Measurements from ENCODE around the gene PHLDB2.

Gene PHLDB2

DNA sequence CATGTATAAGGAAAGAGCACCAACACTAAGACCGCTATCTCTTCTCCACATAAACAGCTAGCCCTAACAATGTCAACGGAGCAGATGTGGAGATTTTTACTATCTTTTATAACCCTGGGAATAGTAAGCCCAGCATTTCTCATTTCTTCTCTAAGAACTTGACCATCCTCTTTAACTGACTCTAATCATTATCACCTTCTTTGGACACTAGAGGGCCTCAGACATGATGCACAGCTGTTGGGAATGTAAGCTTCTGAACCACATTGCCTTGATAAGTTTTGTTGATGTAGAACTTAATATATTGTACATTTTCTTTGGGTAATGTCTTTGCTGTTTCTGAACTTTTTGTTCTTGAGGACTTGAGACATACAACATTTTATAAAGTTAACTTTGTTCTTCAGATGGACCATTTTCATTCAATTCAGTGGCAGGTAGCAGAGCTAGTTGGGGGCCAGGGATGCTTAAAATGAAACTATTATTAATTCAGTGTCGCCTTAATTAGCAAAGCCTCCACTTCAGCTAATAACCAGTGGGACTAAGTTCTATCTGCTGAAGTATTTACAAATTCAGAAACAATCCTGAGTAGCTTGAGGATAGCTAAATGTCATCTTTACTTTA, 130.1 kb downstream of the PHLDB2 start:
- Histone ChIP-seq H3K27ac (ENCODE audit: poor library complexity, severe bottlenecking) (no peak overlapping the region), H3K9me3 (ENCODE audit: severe bottlenecking) (no peaks in the 10 kb centered on the region), H3K4me3 (ENCODE audit: severe bottlenecking) (no peak overlapping the region), H3K27me3 (ENCODE audit: insufficient read depth, poor library complexity, severe bottlenecking) (no peaks in the 10 kb centered on the region), H3K4me1 (ENCODE audit: insufficient read depth, poor library complexity, severe bottlenecking) (no peaks in the 10 kb centered on the region), H3K36me3 (ENCODE audit: low read depth) (peaks cover 71% of the 10 kb centered on the region)
- TF ChIP-seq, protein P1, sequence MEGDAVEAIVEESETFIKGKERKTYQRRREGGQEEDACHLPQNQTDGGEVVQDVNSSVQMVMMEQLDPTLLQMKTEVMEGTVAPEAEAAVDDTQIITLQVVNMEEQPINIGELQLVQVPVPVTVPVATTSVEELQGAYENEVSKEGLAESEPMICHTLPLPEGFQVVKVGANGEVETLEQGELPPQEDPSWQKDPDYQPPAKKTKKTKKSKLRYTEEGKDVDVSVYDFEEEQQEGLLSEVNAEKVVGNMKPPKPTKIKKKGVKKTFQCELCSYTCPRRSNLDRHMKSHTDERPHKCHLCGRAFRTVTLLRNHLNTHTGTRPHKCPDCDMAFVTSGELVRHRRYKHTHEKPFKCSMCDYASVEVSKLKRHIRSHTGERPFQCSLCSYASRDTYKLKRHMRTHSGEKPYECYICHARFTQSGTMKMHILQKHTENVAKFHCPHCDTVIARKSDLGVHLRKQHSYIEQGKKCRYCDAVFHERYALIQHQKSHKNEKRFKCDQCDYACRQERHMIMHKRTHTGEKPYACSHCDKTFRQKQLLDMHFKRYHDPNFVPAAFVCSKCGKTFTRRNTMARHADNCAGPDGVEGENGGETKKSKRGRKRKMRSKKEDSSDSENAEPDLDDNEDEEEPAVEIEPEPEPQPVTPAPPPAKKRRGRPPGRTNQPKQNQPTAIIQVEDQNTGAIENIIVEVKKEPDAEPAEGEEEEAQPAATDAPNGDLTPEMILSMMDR (IDR thresholded peaks at IDR 0.05; ENCODE audit: poor library complexity, severe bottlenecking) = peak; percentile 90
- ATAC-seq (ENCODE audit: low read depth) (peak; percentile 89), DNase-seq (ENCODE audit: low spot score) (no peak)

DNA sequence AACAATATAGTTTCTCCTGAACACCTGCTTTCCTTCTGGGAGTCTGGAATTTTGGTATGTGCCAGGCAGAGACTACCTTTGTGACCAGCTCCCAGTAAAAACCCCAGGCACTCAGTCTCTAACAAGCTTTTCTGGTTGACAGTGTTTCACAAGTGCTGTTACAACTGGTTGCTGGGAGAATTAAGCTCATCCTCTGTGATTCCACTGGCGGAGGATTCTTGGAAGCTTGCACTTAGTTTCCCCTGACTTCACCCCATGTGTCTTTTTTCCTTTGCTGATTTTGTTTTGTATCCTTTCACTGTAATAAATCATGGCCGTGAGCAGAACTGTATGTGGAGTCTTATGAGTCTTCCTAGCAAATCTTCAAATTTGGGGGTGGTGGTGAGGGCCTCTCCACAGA, 134.0 kb downstream of the PHLDB2 start:
- DNase-seq (ENCODE audit: low spot score) (no peak), ATAC-seq (ENCODE audit: low read depth) (no peak)
- Histone ChIP-seq H3K4me3 (ENCODE audit: severe bottlenecking) (no peak overlapping the region), H3K4me1 (ENCODE audit: insufficient read depth, poor library complexity, severe bottlenecking) (no peaks in the 10 kb centered on the region), H3K36me3 (ENCODE audit: low read depth) (peaks cover 47% of the 10 kb centered on the region), H3K9me3 (ENCODE audit: severe bottlenecking) (no peaks in the 10 kb centered on the region), H3K27me3 (ENCODE audit: insufficient read depth, poor library complexity, severe bottlenecking) (no peaks in the 10 kb centered on the region), H3K27ac (ENCODE audit: poor library complexity, severe bottlenecking) (no peak overlapping the region)
- TF ChIP-seq, protein P1 (IDR thresholded peaks at IDR 0.05; ENCODE audit: poor library complexity, severe bottlenecking) = no peak

DNA sequence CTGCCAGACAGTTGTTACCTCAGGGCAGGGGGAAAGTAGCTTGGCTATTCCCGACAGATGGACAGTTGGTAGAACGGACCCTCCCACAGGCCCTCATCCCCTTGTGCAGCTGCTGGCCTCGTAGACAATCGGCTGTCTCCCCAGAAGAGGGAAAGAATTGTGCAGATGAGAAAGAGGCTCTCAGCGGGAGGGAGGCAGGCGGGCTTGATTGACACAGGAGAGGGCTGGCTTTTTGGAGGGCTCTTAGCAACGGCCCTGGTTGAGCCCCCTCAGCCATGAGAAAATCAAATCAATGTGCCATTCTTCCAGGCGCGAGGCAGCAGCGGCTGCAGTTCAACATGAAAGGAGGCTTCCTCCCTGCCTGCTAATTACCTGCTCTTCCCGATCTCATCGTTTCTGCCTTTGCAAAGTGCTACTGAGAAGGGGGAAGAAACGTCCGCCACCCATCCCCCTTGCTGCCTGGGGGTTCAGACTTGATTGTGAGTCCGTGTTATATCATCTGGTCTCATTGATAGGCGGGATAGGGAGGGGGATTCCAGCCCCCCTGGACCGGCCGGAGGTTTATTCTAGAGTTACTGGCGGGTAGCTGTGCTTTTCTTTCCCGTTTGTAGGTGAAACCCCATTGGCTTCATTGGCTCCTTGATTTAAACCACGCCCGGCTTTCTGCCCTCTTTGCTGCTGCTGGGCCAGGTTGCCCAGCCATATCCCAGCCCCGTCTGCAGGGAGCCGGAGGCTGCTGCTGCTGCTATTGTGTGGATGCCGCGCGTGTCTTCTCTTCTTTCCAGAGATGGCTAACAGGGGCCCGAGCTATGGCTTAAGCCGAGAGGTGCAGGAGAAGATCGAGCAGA, 139.8 kb downstream of the PHLDB2 start, which contains the start of gene TAGLN3:
Gene TAGLN3, plus strand, starts transcription at position 287 of the 848 bp plus-strand sequence. Its CDS starts 501 bp downstream, at position 788.
- Histone ChIP-seq H3K27ac (ENCODE audit: poor library complexity, severe bottlenecking) (no peak within 1 kb of the TSS), H3K27me3 (ENCODE audit: insufficient read depth, poor library complexity, severe bottlenecking) (no peaks in the 10 kb centered on the region), H3K4me3 (ENCODE audit: severe bottlenecking) (peak within 1 kb of the TSS; percentile 20), H3K9me3 (ENCODE audit: severe bottlenecking) (no peaks in the 10 kb centered on the region), H3K4me1 (ENCODE audit: insufficient read depth, poor library complexity, severe bottlenecking) (peaks cover 19% of the 10 kb centered on the region), H3K36me3 (ENCODE audit: low read depth) (no peaks in the 10 kb centered on the region)
- DNase-seq (ENCODE audit: low spot score) (no peak), ATAC-seq (ENCODE audit: low read depth) (peak; percentile 63)
- TF ChIP-seq, protein P1 (IDR thresholded peaks at IDR 0.05; ENCODE audit: poor library complexity, severe bottlenecking) = no peak

DNA sequence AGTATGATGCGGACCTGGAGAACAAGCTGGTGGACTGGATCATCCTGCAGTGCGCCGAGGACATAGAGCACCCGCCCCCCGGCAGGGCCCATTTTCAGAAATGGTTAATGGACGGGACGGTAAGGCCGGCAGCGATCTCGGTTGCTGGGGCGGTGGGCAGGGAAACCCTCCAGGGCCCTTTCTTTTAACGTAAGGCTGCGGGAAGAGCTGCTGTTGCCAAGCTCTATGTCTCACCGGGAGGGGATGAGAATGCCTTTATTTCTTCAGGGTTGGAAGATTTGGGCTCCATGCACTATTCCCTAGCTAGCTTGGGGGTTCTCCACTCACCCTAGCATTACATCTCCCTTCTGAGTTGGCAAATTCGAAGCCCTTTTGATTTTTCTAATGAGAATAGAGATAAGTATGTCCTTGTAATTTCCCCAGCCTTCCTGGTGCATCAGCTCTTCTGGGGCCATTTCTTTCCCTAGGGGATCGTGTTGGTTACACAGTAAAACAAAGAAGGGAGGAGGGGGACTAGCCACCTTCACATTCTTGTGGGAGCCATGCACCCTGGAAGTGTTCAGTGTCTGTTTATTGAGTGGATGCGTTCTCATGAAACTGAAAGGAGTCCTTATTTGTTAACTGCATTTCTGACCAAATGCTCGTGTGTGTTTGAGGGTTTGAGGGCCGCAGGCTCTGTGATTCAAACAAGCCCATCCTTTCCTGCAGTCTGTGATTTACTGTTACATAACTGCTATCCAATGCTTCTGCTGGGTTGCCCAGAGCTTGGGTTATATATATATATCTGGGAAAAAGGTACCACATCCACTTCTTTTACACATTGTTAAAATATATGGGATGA, 140.6 kb downstream of the PHLDB2 start:
- Histone ChIP-seq H3K4me1 (ENCODE audit: insufficient read depth, poor library complexity, severe bottlenecking) (peaks cover 27% of the 10 kb centered on the region), H3K4me3 (ENCODE audit: severe bottlenecking) (peak overlapping the region; percentile 20), H3K9me3 (ENCODE audit: severe bottlenecking) (no peaks in the 10 kb centered on the region), H3K36me3 (ENCODE audit: low read depth) (no peaks in the 10 kb centered on the region), H3K27me3 (ENCODE audit: insufficient read depth, poor library complexity, severe bottlenecking) (no peaks in the 10 kb centered on the region), H3K27ac (ENCODE audit: poor library complexity, severe bottlenecking) (no peak overlapping the region)
- DNase-seq (ENCODE audit: low spot score) = no peak
- ATAC-seq (ENCODE audit: low read depth) = no peak; the same call in 2 of the 3 replicates
- TF ChIP-seq, protein P1 (IDR thresholded peaks at IDR 0.05; ENCODE audit: poor library complexity, severe bottlenecking) = no peak

All from RWPE2 (cell line).